Measurements from ENCODE around the gene NUP98.

The NUP98 gene

GRCh38 chr11:3669742-3670183, 127.6 kb downstream of the NUP98 start:
- DNase-seq (ENCODE audit: low read depth) = no peak
- H3K4me3 ChIP-seq (ENCODE audit: low read depth, low read length) = no peak overlapping the region
- no peak for TF ChIP-seq CTCF (IDR thresholded peaks at IDR 0.05; ENCODE audit: control insufficient read depth, extremely low read depth, insufficient read depth)

GRCh38 chr11:3669128-3669527, 128.2 kb downstream of the NUP98 start:
- no peak for TF ChIP-seq CTCF (IDR thresholded peaks at IDR 0.05; ENCODE audit: control insufficient read depth, extremely low read depth, insufficient read depth)
- DNase-seq (ENCODE audit: low read depth) = no peak
- no peak overlapping the region for H3K4me3 ChIP-seq (ENCODE audit: low read depth, low read length)

GRCh38 chr11:3667149-3668035, 130.0 kb downstream of the NUP98 start:
- TF ChIP-seq CTCF (IDR thresholded peaks at IDR 0.05; ENCODE audit: control insufficient read depth, extremely low read depth, insufficient read depth) = no peak
- H3K4me3 ChIP-seq (ENCODE audit: low read depth, low read length) = no peak overlapping the region
- no peak for DNase-seq (ENCODE audit: low read depth)

- no peak for TF ChIP-seq CTCF (IDR thresholded peaks at IDR 0.05; ENCODE audit: control insufficient read depth, extremely low read depth, insufficient read depth)
Observed at GRCh38 chr11:3666023-3666530, 131.3 kb downstream of the NUP98 start.

GRCh38 chr11:3665336-3666022, 131.9 kb downstream of the NUP98 start:
- TF ChIP-seq CTCF (IDR thresholded peaks at IDR 0.05; ENCODE audit: control insufficient read depth, extremely low read depth, insufficient read depth) = no peak
- no peak overlapping the region for H3K4me3 ChIP-seq (ENCODE audit: low read depth, low read length)
- no peak for DNase-seq (ENCODE audit: low read depth)

More at GRCh38 chr11:3666023-3666530, 131.3 kb downstream of the NUP98 start:
- H3K4me3 ChIP-seq (ENCODE audit: low read depth, low read length) = no peak overlapping the region
- no peak for DNase-seq (ENCODE audit: low read depth)

- no peak for TF ChIP-seq CTCF (IDR thresholded peaks at IDR 0.05; ENCODE audit: control insufficient read depth, extremely low read depth, insufficient read depth)
- DNase-seq (ENCODE audit: low read depth) = no peak
- no peak overlapping the region for H3K4me3 ChIP-seq (ENCODE audit: low read depth, low read length)
Observed at GRCh38 chr11:3664032-3664630, 133.2 kb downstream of the NUP98 start.
